GM21723 (cell line): ENCODE measurements around the gene GFI1.
A peak's percentile ranks its signal among the peaks of the same experiment; 100 is the strongest.
"Not testable (repeated sequence)": the region's sequence is repeated elsewhere in the genome, so short reads cannot be mapped to it uniquely, and the experiment has no call there.

Source experiments
- ATAC-seq: cut with Tn5 transposase; IDR thresholded peaks from one replicate; pipeline ENCODE4 v1.9.1; 2021; ENCODE audit warnings: mild to moderate bottlenecking, moderate library complexity; ENCODE audit not compliant: unreplicated experiment

Gene GFI1

GRCh38 chr1:92466683-92467352, 19.9 kb downstream of the GFI1 start:
- no peak for ATAC-seq

- no peak for ATAC-seq
These were observed 21.5 kb downstream of the GFI1 start for GRCh38 chr1:92465256-92465647.

DNA sequence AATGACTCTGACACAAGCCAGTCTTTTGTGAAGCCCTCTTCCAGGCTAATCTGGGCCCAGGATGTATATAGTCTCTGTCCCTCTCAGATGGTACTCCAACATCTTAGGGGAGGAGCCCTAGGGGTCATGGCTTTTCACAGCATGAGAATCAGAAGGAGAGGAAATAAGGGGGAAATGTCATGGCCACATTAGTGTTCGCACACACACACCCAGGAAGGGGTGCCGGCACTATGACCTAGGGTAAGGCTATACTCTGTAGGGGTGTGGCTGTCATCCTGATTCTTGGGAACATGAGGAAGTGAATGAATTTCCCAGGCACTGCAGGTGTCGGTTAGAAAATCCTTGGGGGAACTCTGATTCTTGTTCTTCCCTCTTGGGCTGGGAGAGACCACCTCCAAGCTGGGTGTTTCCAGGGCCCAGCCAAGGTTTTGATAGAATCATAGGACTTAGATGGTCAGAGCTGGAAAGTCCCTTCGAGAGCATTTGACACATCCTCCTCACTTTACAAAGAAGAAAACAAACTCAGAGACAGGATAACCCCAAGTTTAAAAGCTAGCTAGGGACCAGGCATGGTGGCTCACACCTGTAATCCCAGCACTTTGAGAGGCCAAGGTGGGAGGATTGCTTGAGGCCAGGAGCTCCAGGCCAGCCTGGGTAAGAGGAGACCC, 22.0 kb downstream of the GFI1 start:
- ATAC-seq, result no peak

- ATAC-seq, result peak; percentile 81
These were observed 25.2 kb downstream of the GFI1 start for GRCh38 chr1:92461364-92462097.

- ATAC-seq, result no peak
These were observed 26.8 kb downstream of the GFI1 start for GRCh38 chr1:92459871-92460320.

- ATAC-seq, result no peak
These were observed 28.6 kb downstream of the GFI1 start for GRCh38 chr1:92458146-92458545.

DNA sequence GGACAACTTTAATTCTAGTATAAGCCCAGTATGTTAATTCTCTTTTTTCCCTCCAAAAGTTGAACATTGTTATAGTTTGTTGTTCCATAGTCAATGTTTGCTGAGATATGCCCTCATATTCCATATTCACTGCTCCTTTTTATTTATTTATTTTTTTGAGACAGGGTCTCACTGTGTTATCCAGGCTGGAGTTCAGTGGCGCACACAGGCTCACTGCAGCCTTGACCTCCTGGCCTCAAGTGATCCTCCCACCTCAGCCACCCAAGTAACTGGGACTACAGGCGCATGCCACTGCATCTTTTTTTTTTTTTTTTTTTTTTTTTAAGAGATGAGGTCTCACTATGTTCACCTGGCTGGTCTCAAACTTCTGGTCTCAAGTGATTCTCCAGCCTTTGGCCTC, 38.7 kb downstream of the GFI1 start:
- ATAC-seq, result no peak

- no peak for ATAC-seq
These were observed 39.6 kb downstream of the GFI1 start for GRCh38 chr1:92447033-92447681.

- ATAC-seq, result no peak
These were observed 40.2 kb downstream of the GFI1 start for GRCh38 chr1:92446546-92446945.

- no peak for ATAC-seq
These were observed 40.9 kb downstream of the GFI1 start for GRCh38 chr1:92445865-92446264.

DNA sequence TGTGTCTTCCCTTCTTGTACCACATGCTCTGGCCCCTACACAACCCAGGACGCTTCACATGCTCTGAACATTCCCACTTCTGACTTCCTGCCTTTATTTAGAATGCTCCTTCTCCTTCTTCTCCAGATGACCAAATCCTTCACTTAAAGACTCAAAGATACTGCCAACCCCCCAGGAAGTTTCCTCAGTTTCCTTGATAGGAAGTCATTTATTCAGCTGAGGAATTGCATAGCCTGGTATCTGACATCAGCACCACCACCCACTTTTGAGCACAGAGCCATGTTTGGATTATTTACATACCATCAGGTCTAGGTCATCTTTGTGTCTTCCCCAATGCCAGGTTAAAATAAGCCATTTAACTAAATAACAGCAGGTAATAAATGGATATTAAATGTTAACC, 42.4 kb downstream of the GFI1 start:
- no peak for ATAC-seq

DNA sequence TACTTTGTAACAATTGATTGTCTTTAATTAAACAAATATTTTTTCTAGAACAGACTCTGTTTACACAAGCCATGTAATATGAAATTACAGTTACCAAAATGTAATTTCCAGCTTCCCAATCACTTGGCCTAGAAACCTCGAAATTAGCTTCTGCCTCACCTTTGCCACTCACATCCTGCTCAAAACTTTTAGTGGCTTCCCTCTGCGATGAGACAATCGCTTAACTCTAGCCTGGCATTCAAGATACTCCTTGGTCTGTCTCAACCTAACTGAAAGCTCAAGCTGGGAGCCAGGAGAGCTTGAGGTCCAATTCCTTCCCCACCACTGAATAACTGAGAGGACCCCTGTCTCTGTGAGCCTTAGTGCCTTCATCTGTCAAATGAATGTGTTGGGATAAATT, 42.8 kb downstream of the GFI1 start:
- no peak for ATAC-seq

GRCh38 chr1:92442351-92442750, 44.4 kb downstream of the GFI1 start:
- ATAC-seq, result no peak

DNA sequence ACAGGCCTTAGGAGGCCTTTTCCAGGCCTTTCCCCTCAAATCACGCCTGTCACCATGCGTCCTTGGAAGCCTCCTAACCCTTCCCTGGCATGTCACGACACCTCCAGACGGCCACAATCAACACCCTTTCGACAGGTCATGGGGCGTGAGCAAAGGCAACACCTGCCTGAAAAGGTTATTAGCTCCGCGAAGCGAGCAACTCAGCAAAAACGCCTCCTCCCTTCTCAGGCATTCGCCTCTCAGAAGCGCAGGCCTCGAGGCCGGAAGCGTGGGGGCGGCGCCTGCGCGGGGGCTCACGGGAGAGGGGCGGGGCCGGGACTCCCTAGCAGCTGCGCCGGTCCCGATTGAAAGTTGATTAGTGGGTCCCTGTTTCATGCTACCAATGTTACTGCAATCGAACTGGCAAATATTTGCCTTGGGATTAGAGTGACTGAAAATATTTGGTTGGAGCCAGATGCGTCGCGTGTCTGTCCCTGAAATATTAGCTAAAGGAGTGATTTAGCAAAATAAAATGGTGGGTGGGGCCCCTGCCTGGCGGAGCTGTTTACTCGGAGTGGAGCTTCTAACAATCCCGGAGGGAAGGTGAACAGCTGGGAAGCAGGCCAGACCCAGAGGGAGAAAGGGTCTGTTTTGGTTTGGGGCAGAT, 44.9 kb downstream of the GFI1 start:
- ATAC-seq, result no peak

DNA sequence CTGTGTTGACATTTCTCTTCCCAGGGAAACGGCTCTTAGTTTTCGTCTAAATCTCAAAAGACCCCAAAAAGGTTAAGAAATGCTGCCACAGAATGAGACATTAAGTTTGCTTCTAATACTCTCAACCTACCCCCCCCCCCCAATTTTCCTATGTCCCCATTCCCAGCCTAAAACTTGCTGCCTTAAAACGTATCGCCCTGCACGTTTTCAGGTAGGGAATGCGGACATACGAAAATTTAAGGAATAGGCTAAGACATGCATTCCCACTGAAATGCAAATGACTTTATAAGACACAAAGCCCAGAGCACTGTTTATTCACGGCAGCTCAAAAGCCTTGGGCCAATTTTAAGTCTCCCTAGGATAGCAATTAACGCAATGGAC, 45.4 kb downstream of the GFI1 start:
- no peak for ATAC-seq

- ATAC-seq, result no peak
These were observed 47.4 kb downstream of the GFI1 start for GRCh38 chr1:92439291-92439690.

GRCh38 chr1:92434572-92434971, 52.2 kb downstream of the GFI1 start:
- ATAC-seq, result not testable (repeated sequence)

DNA sequence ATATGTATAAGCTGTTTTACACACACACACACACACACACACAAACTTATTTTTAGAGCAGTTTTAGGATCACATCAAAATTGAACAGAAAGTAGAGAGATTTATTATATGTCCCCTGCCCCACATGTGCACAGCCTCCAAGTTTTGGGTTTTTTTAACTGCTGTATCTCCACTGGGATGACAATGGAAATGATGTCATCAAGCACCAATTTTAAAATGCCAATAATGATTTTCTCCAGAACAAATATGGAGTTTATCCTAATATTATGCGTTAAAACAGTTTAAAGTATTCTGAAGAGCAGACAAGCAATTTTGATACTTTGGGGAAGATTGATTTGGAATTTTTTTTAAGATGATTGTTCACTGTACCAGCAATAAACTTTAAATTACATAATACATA, 56.7 kb downstream of the GFI1 start:
- no peak for ATAC-seq

- no peak for ATAC-seq
These were observed 61.1 kb downstream of the GFI1 start for GRCh38 chr1:92425617-92426016.
